NCI-H2029 (cell line): ENCODE measurements around the gene HYI.
"Not testable (repeated sequence)": the region's sequence is repeated elsewhere in the genome, so short reads cannot be mapped to it uniquely, and the experiment has no call there.

Experiments
- DNase-seq: peaks from one replicate; lab custom pipeline; 2025; lab: John Stamatoyannopoulos, UW

Gene HYI

GRCh38 chr1:43427524-43427923, 26.2 kb downstream of the HYI start:
- peak; percentile 55 for DNase-seq

DNA sequence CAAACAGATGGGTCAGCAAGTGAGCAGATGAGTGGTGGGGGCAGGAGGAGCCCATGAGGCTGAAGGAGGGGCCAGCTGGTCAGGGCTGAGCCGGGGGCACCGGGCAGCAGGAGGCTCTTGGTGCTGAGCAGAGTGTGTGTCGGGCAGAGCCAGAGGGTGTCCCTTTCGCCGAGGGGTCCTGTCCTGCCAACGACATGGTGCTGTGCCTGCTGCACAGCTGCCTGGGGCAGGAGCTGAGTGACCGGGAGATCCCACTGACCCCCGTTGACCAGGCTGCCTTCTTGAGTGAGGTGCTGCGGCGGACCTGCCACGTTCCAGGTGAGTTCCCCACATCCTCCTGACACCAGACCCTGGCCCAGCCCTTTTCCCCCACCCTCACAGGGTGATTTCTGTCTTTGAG, 27.5 kb downstream of the HYI start:
- no peak for DNase-seq

GRCh38 chr1:43425045-43425444, 28.7 kb downstream of the HYI start:
- no peak for DNase-seq

GRCh38 chr1:43423672-43424550, 29.8 kb downstream of the HYI start:
- no peak for DNase-seq

GRCh38 chr1:43422995-43423671, 30.6 kb downstream of the HYI start:
- no peak for DNase-seq

- no peak for DNase-seq
Measured at GRCh38 chr1:43421976-43422750, 31.6 kb downstream of the HYI start.

GRCh38 chr1:43421396-43421795, 32.3 kb downstream of the HYI start:
- no peak for DNase-seq

GRCh38 chr1:43420874-43421273, 32.9 kb downstream of the HYI start:
- no peak for DNase-seq

GRCh38 chr1:43419627-43420425, 33.9 kb downstream of the HYI start:
- DNase-seq, result no peak

GRCh38 chr1:43418858-43419257, 34.9 kb downstream of the HYI start:
- DNase-seq, result no peak

DNA sequence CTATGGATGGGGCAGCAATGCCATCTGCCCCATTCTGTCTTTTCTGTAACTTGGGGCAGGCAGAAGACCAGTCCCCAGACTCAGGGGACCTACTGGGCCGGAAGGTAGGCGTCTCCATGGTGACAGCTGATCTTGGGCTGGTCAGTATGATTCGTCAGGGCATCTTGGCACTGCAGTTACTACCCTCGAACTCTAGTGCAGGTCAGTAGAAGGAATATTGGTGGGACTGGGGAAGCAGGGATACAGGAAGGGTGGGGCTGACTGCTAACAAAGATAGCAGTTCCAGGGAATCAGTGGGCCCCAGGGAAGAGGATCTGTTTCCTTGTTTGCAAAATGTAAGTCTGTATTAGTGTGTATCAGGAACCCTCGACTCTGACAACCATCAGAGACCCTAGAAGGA, 37.8 kb downstream of the HYI start:
- no peak for DNase-seq

GRCh38 chr1:43414634-43415223, 39.0 kb downstream of the HYI start:
- DNase-seq, result peak; percentile 57

DNA sequence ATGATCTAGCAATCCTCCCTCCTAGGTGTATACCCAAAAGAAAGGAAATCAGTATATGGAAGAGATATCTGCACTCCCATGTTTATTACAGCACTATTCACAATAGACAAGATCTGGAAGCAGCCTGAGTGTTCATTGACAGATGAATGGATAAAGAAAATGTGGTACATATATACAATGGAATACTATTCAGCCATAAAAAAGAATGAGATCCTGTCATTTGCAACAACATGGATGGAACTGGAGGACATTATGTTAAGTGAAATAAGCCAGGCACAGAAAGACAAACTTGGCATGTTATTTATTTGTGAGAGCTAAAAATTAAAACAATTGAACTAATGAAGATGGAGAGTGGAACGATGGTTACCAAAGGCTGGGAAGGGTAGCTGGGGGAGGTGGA, 40.3 kb downstream of the HYI start:
- not testable (repeated sequence) for DNase-seq

GRCh38 chr1:43410571-43410970, 43.2 kb downstream of the HYI start:
- no peak for DNase-seq

DNA sequence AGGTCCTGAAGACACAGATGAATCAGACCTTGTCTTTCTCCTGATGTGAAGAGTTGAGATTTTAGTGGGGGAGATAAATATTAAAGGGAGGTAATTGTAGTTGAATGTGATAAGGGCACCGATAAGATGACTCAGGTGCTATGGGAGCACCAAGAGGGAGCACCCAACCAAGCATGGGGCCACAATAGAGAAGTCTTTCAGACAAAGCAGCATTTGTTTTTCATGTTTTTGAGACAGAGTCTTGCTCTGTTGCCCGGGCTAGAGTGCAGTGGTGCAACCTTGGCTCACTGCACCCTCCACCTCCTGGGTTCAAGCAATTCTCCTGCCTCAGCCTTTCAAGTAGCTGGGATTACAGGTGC, 47.9 kb downstream of the HYI start:
- no peak for DNase-seq

GRCh38 chr1:43405219-43405875, 48.4 kb downstream of the HYI start:
- DNase-seq, result peak; percentile 71

GRCh38 chr1:43404353-43404752, 49.4 kb downstream of the HYI start:
- no peak for DNase-seq

- no peak for DNase-seq
Measured at GRCh38 chr1:43402089-43402865, 51.5 kb downstream of the HYI start.
